Body of pancreas (tissue), 4 donors: ENCODE measurements around the gene TIMM22.

ENCODE experiments used
- CTCF ChIP-seq, 7 experiments: fragments of 450-650 bp in 4 of 7; fragments of 200-600 bp in 3 of 7; sonication (generic) in 3 of 7; IDR thresholded peaks; one replicate each; pipeline ENCODE4 v1.5.1; 2016 to 2019; ENCODE audit warnings: antibody characterized with exemption in 7 of 7
- POLR2A ChIP-seq, 3 donors: fragments of 450-650 bp; IDR thresholded peaks; one replicate each; pipeline ENCODE4 v1.6.1; 2016; ENCODE audit warnings: antibody characterized with exemption in 3 of 3, mild to moderate bottlenecking in 2 of 3

GRCh38 chr17:1026599-1026975, 29.7 kb downstream of the TIMM22 start:
- TF ChIP-seq CTCF (IDR thresholded peaks at IDR 0.05) (no peak), POLR2A (IDR thresholded peaks at IDR 0.05) (no peak)
